Esophagus muscularis mucosa (tissue), 4 donors: Measurements from ENCODE around the gene GSG1. TPM values are rescaled to one million over a fixed set of nuclear protein-coding genes. Genes with fewer than 3 reads are reported as not detected.

Experiments
- DNase-seq: peaks from one replicate; pipeline ENCODE4 v3.0.0-alpha.2; 2017; ENCODE audit errors: extremely low spot score
- H3K27ac ChIP-seq, 4 donors: fragments of 200-600 bp; sonication (generic); replicated peaks in 1 of 4; 1 replicate in 3 of 4; 2 replicates in 1 of 4; pipeline ENCODE4 v1.5.1; 2016 to 2019; ENCODE audit warnings: mild to moderate bottlenecking in 1 of 4
- H3K27me3 ChIP-seq, 4 donors: fragments of 200-600 bp; sonication (generic); one replicate each; pipeline versions ENCODE4 v1.5.1 to v1.6.0; 2016 to 2019
- H3K36me3 ChIP-seq, 4 donors: fragments of 200-600 bp; sonication (generic); one replicate each; pipeline ENCODE4 v1.5.1; 2016 to 2019
- H3K4me1 ChIP-seq, 4 donors: fragments of 200-600 bp; sonication (generic); one replicate each; pipeline ENCODE4 v1.5.1; 2016 to 2019
- H3K4me3 ChIP-seq, 4 donors: fragments of 200-600 bp; sonication (generic); 1 replicate in 2 of 4; 2 replicates in 2 of 4; pipeline ENCODE4 v1.5.1; 2016 to 2019; ENCODE audit warnings: mild to moderate bottlenecking in 4 of 4, moderate library complexity in 1 of 4
- H3K9me3 ChIP-seq, 4 donors: fragments of 200-600 bp; sonication (generic); 1 replicate in 3 of 4; 2 replicates in 1 of 4; pipeline ENCODE4 v1.5.1; 2016 to 2019
- EP300 ChIP-seq: sonication (generic); formaldehyde crosslinking; IDR thresholded peaks from one replicate; pipeline ENCODE4 v1.6.1; 2017; ENCODE audit warnings: antibody characterized with exemption
- POLR2A ChIP-seq: fragments of 450-650 bp; IDR thresholded peaks from one replicate; pipeline ENCODE4 v1.6.1; 2017; ENCODE audit warnings: antibody characterized with exemption, moderate library complexity, mild to moderate bottlenecking, low read depth
- POLR2AphosphoS5 ChIP-seq, 2 donors: sonication (generic); formaldehyde crosslinking; IDR thresholded peaks; one replicate each; pipeline ENCODE4 v1.6.1; 2017; ENCODE audit warnings: antibody characterized with exemption in 2 of 2
- WGBS: methylation state at CpG from one replicate; pipeline ENCODE4 v1.1.5; 2018; 5-methylcytosine and 5-hydroxymethylcytosine counted together
- intact Hi-C: fragments of 100-400 bp; cut with DNase I; formaldehyde crosslinking; loops from one replicate; pipeline ENCODE4 v1.15.1; 2023
- total RNA-seq, 4 donors: library from RNA; depleted of rRNA; stranded (reverse); fragments of >200 nt; gene quantifications; one replicate each; pipeline versions ENCODE4 v1.1.0 to v1.2.1, GENCODE V29; 2016
- TF ChIP-seq, protein P1 (sequence below), 3 experiments: fragments of 200-600 bp in 2 of 3; fragments of 450-650 bp in 1 of 3; sonication (generic) in 2 of 3; IDR thresholded peaks; one replicate each; pipeline ENCODE4 v1.5.1; 2017 to 2019; ENCODE audit warnings: antibody characterized with exemption in 3 of 3, mild to moderate bottlenecking in 2 of 3, moderate library complexity in 1 of 3

The GSG1 gene
- total RNA-seq, 4 donors from 2014 or later: not detected

DNA sequence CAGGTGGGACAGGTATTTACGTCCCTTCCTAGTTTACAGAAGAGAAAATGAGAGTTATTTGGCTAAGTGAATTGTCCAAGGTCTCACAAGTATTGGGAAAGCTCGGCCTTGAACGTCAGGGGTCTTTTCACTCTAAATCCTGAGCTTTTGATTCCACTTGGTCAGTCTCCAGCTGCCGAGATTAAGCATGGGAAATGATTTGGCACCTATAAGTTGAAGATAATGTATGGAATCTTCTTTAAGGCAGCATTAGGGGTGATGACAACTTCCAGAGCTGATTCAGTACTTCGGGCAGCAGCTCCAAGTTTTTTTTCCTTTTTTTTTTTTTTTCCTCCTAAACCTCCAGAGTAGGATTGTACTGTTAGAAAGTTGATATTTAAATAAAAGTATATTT, 58.6 kb downstream of the GSG1 start:
- no peak for DNase-seq

DNA sequence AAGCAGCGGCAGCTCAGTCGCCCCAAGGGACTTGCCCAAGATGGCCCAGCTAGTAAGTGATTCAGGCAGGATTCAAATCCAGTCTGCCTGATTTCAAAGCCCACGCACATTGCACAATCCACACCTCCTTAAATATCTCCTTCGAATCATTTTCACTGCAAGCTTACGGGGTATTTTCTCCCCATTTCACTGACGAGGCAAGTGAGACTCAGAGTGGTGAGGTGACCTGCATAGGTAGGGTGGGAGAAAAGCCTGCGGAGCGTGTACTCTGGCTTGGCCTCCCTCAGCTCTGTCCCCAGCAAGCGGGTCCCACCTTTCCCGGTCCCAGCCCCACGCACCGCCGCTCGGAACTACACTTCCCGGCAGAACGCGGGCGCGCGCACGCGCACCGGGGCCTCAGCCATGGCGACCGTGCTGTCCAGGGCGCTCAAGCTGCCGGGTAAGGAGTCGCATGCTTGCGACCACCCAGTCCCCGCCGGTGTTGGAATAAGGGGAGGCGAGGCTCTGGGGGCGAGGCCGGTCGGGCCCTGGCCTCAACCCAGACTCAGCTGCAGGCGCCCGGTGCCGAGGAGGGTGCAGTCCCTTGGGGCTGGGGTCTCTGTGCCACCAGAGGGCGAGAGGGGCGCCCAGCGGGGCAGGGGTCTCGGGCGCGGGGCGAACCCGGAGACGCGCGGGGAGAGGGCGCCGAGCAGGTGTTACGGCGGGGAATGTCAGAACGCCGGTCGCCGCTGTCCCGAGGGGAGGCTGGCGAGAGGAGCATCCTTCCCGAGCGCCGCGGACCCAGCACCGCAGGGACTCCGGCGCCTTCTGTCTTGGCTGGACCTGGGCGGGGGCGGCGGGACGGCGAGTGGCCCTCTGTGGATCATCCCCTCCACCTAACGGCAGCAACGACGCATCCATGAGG, 59.2 kb downstream of the GSG1 start, which contains the start of gene FAM234B:
FAM234B (plus strand) TSS at position 380 of the 904 bp plus-strand sequence; CDS start at position 403, 23 bp downstream.
- peak; percentile 88 for DNase-seq
- intact Hi-C loops: loop anchor here (2.0 kb wide), 1 partner anchor 43 kb away; the partner anchor contains the start of gene HEBP1
- Histone ChIP-seq H3K4me3 (peak within 1 kb of the TSS; percentile 89 to 94 (median 92)), H3K36me3 (no peaks in the 10 kb centered on the region), H3K9me3 (no peaks in the 10 kb centered on the region), H3K4me1 (peaks cover 0 to 16% (median 12%) of the 10 kb centered on the region in 4 donors), H3K27ac (peak within 1 kb of the TSS; percentile 68 to 77 (median 74)), H3K27me3 (no peaks in the 10 kb centered on the region)
- TF ChIP-seq POLR2A (no peak), POLR2AphosphoS5 (IDR thresholded peaks at IDR 0.05) (peak; percentile 69 to 73), EP300 (no peak)
- TF ChIP-seq, protein P1, sequence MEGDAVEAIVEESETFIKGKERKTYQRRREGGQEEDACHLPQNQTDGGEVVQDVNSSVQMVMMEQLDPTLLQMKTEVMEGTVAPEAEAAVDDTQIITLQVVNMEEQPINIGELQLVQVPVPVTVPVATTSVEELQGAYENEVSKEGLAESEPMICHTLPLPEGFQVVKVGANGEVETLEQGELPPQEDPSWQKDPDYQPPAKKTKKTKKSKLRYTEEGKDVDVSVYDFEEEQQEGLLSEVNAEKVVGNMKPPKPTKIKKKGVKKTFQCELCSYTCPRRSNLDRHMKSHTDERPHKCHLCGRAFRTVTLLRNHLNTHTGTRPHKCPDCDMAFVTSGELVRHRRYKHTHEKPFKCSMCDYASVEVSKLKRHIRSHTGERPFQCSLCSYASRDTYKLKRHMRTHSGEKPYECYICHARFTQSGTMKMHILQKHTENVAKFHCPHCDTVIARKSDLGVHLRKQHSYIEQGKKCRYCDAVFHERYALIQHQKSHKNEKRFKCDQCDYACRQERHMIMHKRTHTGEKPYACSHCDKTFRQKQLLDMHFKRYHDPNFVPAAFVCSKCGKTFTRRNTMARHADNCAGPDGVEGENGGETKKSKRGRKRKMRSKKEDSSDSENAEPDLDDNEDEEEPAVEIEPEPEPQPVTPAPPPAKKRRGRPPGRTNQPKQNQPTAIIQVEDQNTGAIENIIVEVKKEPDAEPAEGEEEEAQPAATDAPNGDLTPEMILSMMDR (IDR thresholded peaks at IDR 0.05): peak; percentile 8 to 40 (median 31)
- 4% methylated on average over 31 of the region's 74 CpGs for WGBS

More for the DNA sequence above, 58.6 kb downstream of the GSG1 start:
- TF ChIP-seq POLR2A (no peak), POLR2AphosphoS5 (IDR thresholded peaks at IDR 0.05) (no peak), EP300 (no peak)
- TF ChIP-seq, protein P1 (IDR thresholded peaks at IDR 0.05): no peak
- intact Hi-C loops: loop anchor here (2.0 kb wide), 1 partner anchor 44 kb away; the partner anchor contains the start of gene HEBP1
- 8% methylated on average over 5 of the region's 5 CpGs for WGBS
- no peaks in the 10 kb centered on the region for H3K27me3 ChIP-seq
- H3K4me1 ChIP-seq: peaks cover 4 to 17% (median 15%) of the 10 kb centered on the region in 4 donors
- no peaks in the 10 kb centered on the region for H3K9me3 ChIP-seq
- H3K4me3 ChIP-seq: peak overlapping the region; percentile 89 to 94 (median 92)
- H3K36me3 ChIP-seq: no peaks in the 10 kb centered on the region
- H3K27ac ChIP-seq: peak overlapping the region in 3 of 4 donors; percentile 68 to 76 (median 73)

DNA sequence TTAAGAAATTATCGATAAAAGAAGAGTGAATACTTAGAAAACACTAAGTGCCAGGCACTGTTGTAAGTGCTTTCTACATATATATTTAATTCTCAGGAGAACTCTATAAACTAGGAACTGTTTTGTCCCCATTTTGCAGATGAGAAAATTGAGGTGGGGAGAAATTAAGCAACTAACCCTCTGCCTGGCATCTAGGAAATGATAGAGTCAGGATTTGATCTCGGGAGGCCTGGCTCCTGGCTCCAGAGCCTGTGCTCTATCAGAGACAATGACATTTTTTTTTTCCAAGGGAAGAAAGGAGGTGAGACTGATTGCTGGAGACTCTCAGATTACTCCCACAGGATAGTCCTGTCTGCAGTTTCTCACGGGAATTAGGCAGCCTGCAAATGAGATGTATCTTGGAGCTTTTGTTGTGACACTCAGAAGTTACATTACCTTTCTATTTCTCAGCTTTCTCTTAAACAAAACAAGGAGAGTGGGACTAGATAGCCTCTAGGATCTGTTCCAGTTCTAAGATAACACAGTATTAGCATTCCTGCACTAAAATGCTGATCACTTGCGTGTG, 60.7 kb downstream of the GSG1 start:
- intact Hi-C loops: no loop called here
- 78% methylated on average over 4 of the region's 4 CpGs for WGBS
- Histone ChIP-seq H3K36me3 (no peaks in the 10 kb centered on the region), H3K4me1 (peaks cover 0 to 16% (median 12%) of the 10 kb centered on the region in 4 donors), H3K27me3 (no peaks in the 10 kb centered on the region), H3K4me3 (no peak overlapping the region), H3K27ac (no peak overlapping the region), H3K9me3 (no peaks in the 10 kb centered on the region)
- TF ChIP-seq, protein P1 (IDR thresholded peaks at IDR 0.05): no peak
- no peak for DNase-seq

DNA sequence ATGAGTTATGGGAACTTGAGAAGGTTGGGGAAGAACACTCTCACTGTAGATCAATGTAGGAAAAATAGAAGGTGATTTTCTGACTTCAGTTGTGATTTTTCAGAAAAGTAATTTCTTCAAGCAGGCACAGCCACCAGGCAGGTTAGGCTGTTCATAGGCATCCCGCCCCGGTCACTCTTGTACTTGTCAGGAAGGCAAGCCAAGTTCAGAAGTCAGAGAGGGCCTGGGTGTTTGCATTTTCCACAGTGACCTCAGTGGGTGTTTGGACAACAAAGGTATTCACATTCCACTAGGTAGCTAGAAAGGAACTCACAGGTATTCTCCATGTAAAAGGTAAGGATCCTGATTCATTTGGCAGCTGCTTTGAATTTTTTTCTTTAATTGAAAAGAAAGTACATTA, 62.2 kb downstream of the GSG1 start:
- no peak overlapping the region for H3K27ac ChIP-seq
- intact Hi-C loops: no loop called here
- no peaks in the 10 kb centered on the region for H3K27me3 ChIP-seq
- no peak overlapping the region for H3K4me3 ChIP-seq
- H3K36me3 ChIP-seq: no peaks in the 10 kb centered on the region
- DNase-seq: no peak
- 88% methylated on average over 2 of the region's 2 CpGs for WGBS
- H3K9me3 ChIP-seq: no peaks in the 10 kb centered on the region
- peaks cover 0 to 16% (median 12%) of the 10 kb centered on the region in 4 donors for H3K4me1 ChIP-seq
- TF ChIP-seq POLR2AphosphoS5 (IDR thresholded peaks at IDR 0.05) (no peak), EP300 (no peak), POLR2A (no peak)
- TF ChIP-seq, protein P1 (IDR thresholded peaks at IDR 0.05): no peak
